Measurements from ENCODE around the gene MGAT3.

Gene MGAT3

GRCh38 chr22:39496131-39496838, 39.5 kb downstream of the MGAT3 start:
- Histone ChIP-seq H3K9ac (ENCODE audit: low read length) (no peak overlapping the region), H3K9me3 (replicated peaks; ENCODE audit: insufficient read depth, low read length) (no peaks in the 10 kb centered on the region), H3K9me2 (replicated peaks; ENCODE audit: insufficient read depth, low read length) (no peaks in the 10 kb centered on the region), H3K4me3 (ENCODE audit: low read length) (no peak overlapping the region), H4K20me1 (ENCODE audit: insufficient read depth, low read length) (no peaks in the 10 kb centered on the region), H3K4me1 (ENCODE audit: low read length) (0 out of 2 replicates have a peak, but pooled peaks cover 7% of the 10 kb centered on the region), H3K4me2 (ENCODE audit: low read depth, low read length) (peak overlapping the region; percentile 27; the same call in 1 of the 2 replicates), H3K27me3 (replicated peaks; ENCODE audit: insufficient read depth, low read length) (no peaks in the 10 kb centered on the region), H3K36me3 (replicated peaks; ENCODE audit: insufficient read depth, low read length) (no peaks in the 10 kb centered on the region), H2AFZ (ENCODE audit: low read length) (peak overlapping the region; percentile 62), H3K79me2 (ENCODE audit: low read length) (no peaks in the 10 kb centered on the region), H3K27ac (ENCODE audit: low read length) (no peak overlapping the region), H3F3A (ENCODE audit: insufficient read depth, low read length) (0 out of 2 replicates have a peak, but pooled peaks cover 6% of the 10 kb centered on the region)
- peak; percentile 63 for DNase-seq
- TF ChIP-seq EZH2phosphoT487 (IDR thresholded peaks at IDR 0.05; ENCODE audit: low read length) (no peak), CTCF (IDR thresholded peaks at IDR 0.05; ENCODE audit: low read length) (peak; percentile 86), EZH2 (optimal IDR thresholded peaks at IDR 0.05; ENCODE audit: low read depth, low read length) (no peak)

GRCh38 chr22:39497429-39497828, 40.6 kb downstream of the MGAT3 start:
- Histone ChIP-seq H3K9ac (ENCODE audit: low read length) (no peak overlapping the region), H2AFZ (ENCODE audit: low read length) (no peak overlapping the region), H3K4me1 (ENCODE audit: low read length) (peaks cover 12% of the 10 kb centered on the region; the same call in 1 of the 2 replicates), H3K27ac (ENCODE audit: low read length) (no peak overlapping the region), H3K9me2 (replicated peaks; ENCODE audit: insufficient read depth, low read length) (no peaks in the 10 kb centered on the region), H3F3A (ENCODE audit: insufficient read depth, low read length) (0 out of 2 replicates have a peak, but pooled peaks cover 3% of the 10 kb centered on the region), H3K27me3 (replicated peaks; ENCODE audit: insufficient read depth, low read length) (no peaks in the 10 kb centered on the region), H3K4me2 (ENCODE audit: low read depth, low read length) (no peak overlapping the region), H4K20me1 (ENCODE audit: insufficient read depth, low read length) (no peaks in the 10 kb centered on the region), H3K36me3 (replicated peaks; ENCODE audit: insufficient read depth, low read length) (no peaks in the 10 kb centered on the region), H3K9me3 (replicated peaks; ENCODE audit: insufficient read depth, low read length) (no peaks in the 10 kb centered on the region), H3K4me3 (ENCODE audit: low read length) (no peak overlapping the region), H3K79me2 (ENCODE audit: low read length) (peaks cover 3% of the 10 kb centered on the region)
- no peak for DNase-seq
- TF ChIP-seq EZH2 (optimal IDR thresholded peaks at IDR 0.05; ENCODE audit: low read depth, low read length): no peak
- TF ChIP-seq EZH2phosphoT487 (IDR thresholded peaks at IDR 0.05; ENCODE audit: low read length): no peak
- no peak for TF ChIP-seq CTCF (IDR thresholded peaks at IDR 0.05; ENCODE audit: low read length)

GRCh38 chr22:39498368-39498767, 41.6 kb downstream of the MGAT3 start:
- H3K9me3 ChIP-seq (replicated peaks; ENCODE audit: insufficient read depth, low read length): no peaks in the 10 kb centered on the region
- H3K9me2 ChIP-seq (replicated peaks; ENCODE audit: insufficient read depth, low read length): no peaks in the 10 kb centered on the region
- H3F3A ChIP-seq (ENCODE audit: insufficient read depth, low read length): 0 out of 2 replicates have a peak, but pooled peaks cover 3% of the 10 kb centered on the region
- no peaks in the 10 kb centered on the region for H3K27me3 ChIP-seq (replicated peaks; ENCODE audit: insufficient read depth, low read length)
- H3K4me2 ChIP-seq (ENCODE audit: low read depth, low read length): no peak overlapping the region
- no peak overlapping the region for H3K9ac ChIP-seq (ENCODE audit: low read length)
- H3K79me2 ChIP-seq (ENCODE audit: low read length): peaks cover 13% of the 10 kb centered on the region
- no peak overlapping the region for H3K4me3 ChIP-seq (ENCODE audit: low read length)
- H3K4me1 ChIP-seq (ENCODE audit: low read length): peaks cover 12% of the 10 kb centered on the region; the same call in 1 of the 2 replicates
- H2AFZ ChIP-seq (ENCODE audit: low read length): no peak overlapping the region
- H3K36me3 ChIP-seq (replicated peaks; ENCODE audit: insufficient read depth, low read length): no peaks in the 10 kb centered on the region
- DNase-seq: no peak
- H3K27ac ChIP-seq (ENCODE audit: low read length): no peak overlapping the region
- no peak for TF ChIP-seq EZH2 (optimal IDR thresholded peaks at IDR 0.05; ENCODE audit: low read depth, low read length)
- no peak for TF ChIP-seq CTCF (IDR thresholded peaks at IDR 0.05; ENCODE audit: low read length)
- TF ChIP-seq EZH2phosphoT487 (IDR thresholded peaks at IDR 0.05; ENCODE audit: low read length): no peak
- H4K20me1 ChIP-seq (ENCODE audit: insufficient read depth, low read length): no peaks in the 10 kb centered on the region

Measured in MM.1S (cell line).